ENCODE data around the gene KCNQ1.

Gene KCNQ1

DNA sequence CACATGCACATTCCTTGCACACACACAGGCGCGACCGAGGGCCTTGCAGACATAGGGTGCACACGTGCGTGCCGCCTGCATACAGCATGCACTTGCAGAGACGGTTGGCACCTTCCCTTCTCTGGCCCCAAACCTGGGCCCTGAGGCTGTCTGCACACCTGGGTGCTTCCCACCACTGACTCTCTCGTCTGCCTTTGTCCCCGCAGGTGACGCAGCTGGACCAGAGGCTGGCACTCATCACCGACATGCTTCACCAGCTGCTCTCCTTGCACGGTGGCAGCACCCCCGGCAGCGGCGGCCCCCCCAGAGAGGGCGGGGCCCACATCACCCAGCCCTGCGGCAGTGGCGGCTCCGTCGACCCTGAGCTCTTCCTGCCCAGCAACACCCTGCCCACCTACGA, 402.8 kb downstream of the KCNQ1 start:
- H3K36me3 ChIP-seq (ENCODE audit: insufficient read depth, low read length): no peaks in the 10 kb centered on the region; the same call in 1 of the 2 replicates
- no peak overlapping the region for H3K9ac ChIP-seq (ENCODE audit: low read depth, low read length, poor library complexity, severe bottlenecking)
- TF ChIP-seq EZH2phosphoT487 (IDR thresholded peaks at IDR 0.05; ENCODE audit: borderline replicate concordance): no peak
- TF ChIP-seq, protein P1, sequence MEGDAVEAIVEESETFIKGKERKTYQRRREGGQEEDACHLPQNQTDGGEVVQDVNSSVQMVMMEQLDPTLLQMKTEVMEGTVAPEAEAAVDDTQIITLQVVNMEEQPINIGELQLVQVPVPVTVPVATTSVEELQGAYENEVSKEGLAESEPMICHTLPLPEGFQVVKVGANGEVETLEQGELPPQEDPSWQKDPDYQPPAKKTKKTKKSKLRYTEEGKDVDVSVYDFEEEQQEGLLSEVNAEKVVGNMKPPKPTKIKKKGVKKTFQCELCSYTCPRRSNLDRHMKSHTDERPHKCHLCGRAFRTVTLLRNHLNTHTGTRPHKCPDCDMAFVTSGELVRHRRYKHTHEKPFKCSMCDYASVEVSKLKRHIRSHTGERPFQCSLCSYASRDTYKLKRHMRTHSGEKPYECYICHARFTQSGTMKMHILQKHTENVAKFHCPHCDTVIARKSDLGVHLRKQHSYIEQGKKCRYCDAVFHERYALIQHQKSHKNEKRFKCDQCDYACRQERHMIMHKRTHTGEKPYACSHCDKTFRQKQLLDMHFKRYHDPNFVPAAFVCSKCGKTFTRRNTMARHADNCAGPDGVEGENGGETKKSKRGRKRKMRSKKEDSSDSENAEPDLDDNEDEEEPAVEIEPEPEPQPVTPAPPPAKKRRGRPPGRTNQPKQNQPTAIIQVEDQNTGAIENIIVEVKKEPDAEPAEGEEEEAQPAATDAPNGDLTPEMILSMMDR (conservative IDR thresholded peaks at IDR 0.05; ENCODE audit: low read length): no peak
- no peaks in the 10 kb centered on the region for H4K20me1 ChIP-seq (ENCODE audit: insufficient read depth, low read length, poor library complexity, severe bottlenecking)
- no peaks in the 10 kb centered on the region for H3K9me3 ChIP-seq (ENCODE audit: insufficient read depth, low read depth, low read length)
- H3K9me2 ChIP-seq (replicated peaks; ENCODE audit: low read depth, low read length): no peaks in the 10 kb centered on the region
- no peaks in the 10 kb centered on the region for H3F3A ChIP-seq (ENCODE audit: low read depth)
- no peak overlapping the region for H3K4me3 ChIP-seq (ENCODE audit: low read length, poor library complexity, severe bottlenecking)
- no peak overlapping the region for H2AFZ ChIP-seq (ENCODE audit: low read length)
- H3K27me3 ChIP-seq (ENCODE audit: insufficient read depth, low read length, poor library complexity, severe bottlenecking): no peaks in the 10 kb centered on the region
- no peak overlapping the region for H3K4me2 ChIP-seq (ENCODE audit: low read depth, low read length, poor library complexity, severe bottlenecking)
- peaks cover 39% of the 10 kb centered on the region for H3K4me1 ChIP-seq (ENCODE audit: insufficient read depth, low read length, poor library complexity, severe bottlenecking)
- H3K79me2 ChIP-seq (ENCODE audit: insufficient read depth, low read length): no peaks in the 10 kb centered on the region

DNA sequence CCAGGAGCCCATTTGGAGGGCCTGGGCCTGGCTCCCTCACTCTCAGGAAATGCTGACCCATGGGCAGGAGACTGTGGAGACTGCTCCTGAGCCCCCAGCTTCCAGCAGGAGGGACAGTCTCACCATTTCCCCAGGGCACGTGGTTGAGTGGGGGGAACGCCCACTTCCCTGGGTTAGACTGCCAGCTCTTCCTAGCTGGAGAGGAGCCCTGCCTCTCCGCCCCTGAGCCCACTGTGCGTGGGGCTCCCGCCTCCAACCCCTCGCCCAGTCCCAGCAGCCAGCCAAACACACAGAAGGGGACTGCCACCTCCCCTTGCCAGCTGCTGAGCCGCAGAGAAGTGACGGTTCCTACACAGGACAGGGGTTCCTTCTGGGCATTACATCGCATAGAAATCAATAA, 403.7 kb downstream of the KCNQ1 start:
- Histone ChIP-seq H3K9me2 (replicated peaks; ENCODE audit: low read depth, low read length) (no peaks in the 10 kb centered on the region), H3K27me3 (ENCODE audit: insufficient read depth, low read length, poor library complexity, severe bottlenecking) (no peaks in the 10 kb centered on the region), H3K9ac (ENCODE audit: low read depth, low read length, poor library complexity, severe bottlenecking) (no peak overlapping the region), H3K9me3 (ENCODE audit: insufficient read depth, low read depth, low read length) (no peaks in the 10 kb centered on the region), H2AFZ (ENCODE audit: low read length) (no peak overlapping the region), H3F3A (ENCODE audit: low read depth) (no peaks in the 10 kb centered on the region), H3K36me3 (ENCODE audit: insufficient read depth, low read length) (no peaks in the 10 kb centered on the region; the same call in 1 of the 2 replicates), H4K20me1 (ENCODE audit: insufficient read depth, low read length, poor library complexity, severe bottlenecking) (no peaks in the 10 kb centered on the region), H3K4me3 (ENCODE audit: low read length, poor library complexity, severe bottlenecking) (no peak overlapping the region), H3K4me2 (ENCODE audit: low read depth, low read length, poor library complexity, severe bottlenecking) (no peak overlapping the region), H3K79me2 (ENCODE audit: insufficient read depth, low read length) (no peaks in the 10 kb centered on the region), H3K4me1 (ENCODE audit: insufficient read depth, low read length, poor library complexity, severe bottlenecking) (peaks cover 35% of the 10 kb centered on the region)
- TF ChIP-seq EZH2phosphoT487 (IDR thresholded peaks at IDR 0.05; ENCODE audit: borderline replicate concordance): no peak
- TF ChIP-seq, protein P1 (conservative IDR thresholded peaks at IDR 0.05; ENCODE audit: low read length): no peak

DNA sequence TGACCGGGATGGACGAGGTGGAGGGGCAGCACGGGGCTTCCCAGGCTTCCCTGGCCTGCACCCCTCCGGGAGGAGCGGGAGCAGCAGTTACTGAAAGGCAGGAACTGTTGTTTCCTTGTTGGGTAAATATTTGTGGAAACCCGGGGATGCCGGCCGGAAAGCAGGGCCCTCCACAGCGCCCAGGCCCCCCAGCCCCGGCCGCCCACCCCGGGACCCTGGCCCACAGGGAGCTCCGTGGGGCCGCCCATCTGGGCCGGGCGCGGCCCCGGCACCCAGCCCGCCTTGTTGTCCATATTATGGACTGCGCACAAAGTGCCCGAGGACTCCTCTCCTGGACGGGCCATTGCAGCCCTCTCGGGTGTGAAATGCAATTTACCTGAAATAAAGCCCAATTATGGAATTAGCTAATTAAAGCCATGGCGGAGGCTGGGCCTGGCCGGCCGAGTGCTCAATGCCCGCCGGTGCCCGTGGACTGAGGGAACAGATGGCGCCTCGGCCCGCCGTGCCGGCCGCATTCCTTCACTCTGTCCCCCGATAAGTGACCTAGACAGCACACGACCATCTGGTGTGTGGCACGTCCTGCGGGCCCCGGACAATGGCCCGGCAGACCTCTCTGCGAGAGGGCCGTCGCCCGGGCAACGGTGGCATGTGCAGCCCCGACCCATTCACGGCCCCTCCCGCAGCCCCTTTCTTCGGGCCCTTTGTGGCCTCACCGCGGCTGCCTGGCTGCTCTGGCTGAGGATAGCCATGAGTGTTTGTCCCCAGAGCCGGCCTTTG, 405.4 kb downstream of the KCNQ1 start:
- Histone ChIP-seq H3K4me3 (ENCODE audit: low read length, poor library complexity, severe bottlenecking) (no peak overlapping the region), H3F3A (ENCODE audit: low read depth) (no peaks in the 10 kb centered on the region), H2AFZ (ENCODE audit: low read length) (no peak overlapping the region), H3K4me2 (ENCODE audit: low read depth, low read length, poor library complexity, severe bottlenecking) (no peak overlapping the region), H3K9ac (ENCODE audit: low read depth, low read length, poor library complexity, severe bottlenecking) (no peak overlapping the region), H4K20me1 (ENCODE audit: insufficient read depth, low read length, poor library complexity, severe bottlenecking) (no peaks in the 10 kb centered on the region), H3K4me1 (ENCODE audit: insufficient read depth, low read length, poor library complexity, severe bottlenecking) (peaks cover 19% of the 10 kb centered on the region), H3K9me3 (ENCODE audit: insufficient read depth, low read depth, low read length) (no peaks in the 10 kb centered on the region), H3K36me3 (ENCODE audit: insufficient read depth, low read length) (no peaks in the 10 kb centered on the region; the same call in 1 of the 2 replicates), H3K9me2 (replicated peaks; ENCODE audit: low read depth, low read length) (no peaks in the 10 kb centered on the region), H3K79me2 (ENCODE audit: insufficient read depth, low read length) (no peaks in the 10 kb centered on the region), H3K27me3 (ENCODE audit: insufficient read depth, low read length, poor library complexity, severe bottlenecking) (no peaks in the 10 kb centered on the region)
- no peak for TF ChIP-seq EZH2phosphoT487 (IDR thresholded peaks at IDR 0.05; ENCODE audit: borderline replicate concordance)
- TF ChIP-seq, protein P1 (conservative IDR thresholded peaks at IDR 0.05; ENCODE audit: low read length): no peak

Data from Loucy (cell line).